Mucosa of descending colon (tissue), 3 donors: ENCODE measurements around the gene MYO3B. TPM values are rescaled to one million over a fixed set of nuclear protein-coding genes. Genes with fewer than 3 reads are reported as not detected.

Experiments used
- ATAC-seq: fragments of 200-7000 bp; cut with Tn5 transposase; one replicate; pipeline ENCODE4 v1.9.1; 2020; ENCODE audit warnings: mild to moderate bottlenecking, moderate library complexity
- DNase-seq, 3 donors: peaks; one replicate each; pipeline ENCODE4 v3.0.0-alpha.2; 2020
- H3K36me3 ChIP-seq: fragments of 200-600 bp; one replicate; pipeline ENCODE4 v1.8.0; 2021; ENCODE audit warnings: low read depth, mild to moderate bottlenecking
- H3K4me1 ChIP-seq: fragments of 200-600 bp; one replicate; pipeline ENCODE4 v1.8.0; 2021; ENCODE audit warnings: low read depth, mild to moderate bottlenecking
- H3K4me3 ChIP-seq: fragments of 200-600 bp; one replicate; pipeline ENCODE4 v1.8.0; 2021; ENCODE audit warnings: mild to moderate bottlenecking
- H3K9me3 ChIP-seq: fragments of 200-600 bp; one replicate; pipeline ENCODE4 v1.8.0; 2021; ENCODE audit warnings: mild to moderate bottlenecking
- CTCF ChIP-seq: fragments of 200-600 bp; IDR thresholded peaks from one replicate; pipeline ENCODE4 v1.8.0; 2022; ENCODE audit warnings: antibody characterized with exemption, mild to moderate bottlenecking
- intact Hi-C, 2 donors: fragments of 100-400 bp; cut with DNase I in 1 of 2; cut with micrococcal nuclease in 1 of 2; formaldehyde crosslinking; loops; one replicate each; pipeline versions ENCODE4 v1.11.0 to v1.11.1; 2022; cut with DNase I, micrococcal nuclease
- total RNA-seq, 3 donors: library from RNA; stranded (reverse); fragmentation: NEBNext Ultra II Directional in 2 of 3; extraction: Animal tissue kit (Norgen Biotek cat#: 25700) in 2 of 3; gene quantifications; one replicate each; pipeline versions ENCODE4 v1.2.1 to v1.2.4, GENCODE V29; 2021 to 2023
- donor health status: DM: no; HTN: no; CAD: no; lungs with moderate emphysema.
- donor health status: DM: no; HTN: no; CAD: no.
- donor health status: DM: no; HTN: yes; CAD: no.

MYO3B gene
- total RNA-seq, 3 donors from 2014 or later, result 0.06 to 0.39 (median 0.09) TPM

DNA sequence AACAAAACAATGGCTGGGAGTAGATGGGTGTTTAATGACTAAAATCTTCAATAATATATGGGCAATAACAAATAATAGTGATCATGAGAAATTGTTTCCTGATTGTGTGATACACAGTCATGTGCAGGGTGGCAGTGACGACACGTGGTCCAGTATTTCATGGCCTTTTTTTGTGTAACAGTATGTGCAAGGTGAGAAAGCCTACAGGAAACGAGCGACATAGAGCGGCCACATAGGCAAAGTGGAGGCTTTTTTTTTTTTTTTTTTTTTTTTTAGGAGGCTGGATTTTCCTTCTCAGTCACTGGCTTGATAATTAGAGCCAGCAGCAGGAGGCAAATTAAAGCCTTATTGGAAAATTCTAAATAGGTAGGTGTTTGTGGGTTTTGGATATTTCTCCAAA, 123.7 kb downstream of the MYO3B start:
- Histone ChIP-seq H3K9me3 (no peaks in the 10 kb centered on the region), H3K4me1 (peaks cover 8% of the 10 kb centered on the region), H3K4me3 (no peak overlapping the region), H3K36me3 (no peaks in the 10 kb centered on the region)
- intact Hi-C loops, result no loop called here
- ATAC-seq (no peak), DNase-seq (no peak)
- no peak for TF ChIP-seq CTCF

DNA sequence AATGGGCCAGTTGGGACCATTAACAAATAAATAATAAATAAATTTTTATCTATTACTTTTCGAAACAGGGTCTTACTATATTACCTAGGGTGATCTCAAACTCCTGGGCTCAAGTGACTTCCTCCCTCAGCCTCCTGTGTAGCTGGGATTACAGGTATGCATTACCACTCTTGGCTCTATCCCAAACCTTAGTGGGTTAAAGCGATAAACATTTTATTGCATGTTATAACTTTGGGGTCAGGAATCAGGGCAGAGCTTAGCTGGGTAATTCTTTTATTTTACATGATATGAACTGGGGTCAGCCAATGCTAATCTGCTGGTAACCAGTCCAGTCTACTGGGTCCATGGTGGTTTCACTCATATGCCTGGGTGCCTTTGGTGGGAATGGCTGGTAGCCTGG, 127.8 kb downstream of the MYO3B start:
- Histone ChIP-seq H3K36me3 (no peaks in the 10 kb centered on the region), H3K4me1 (peaks cover 16% of the 10 kb centered on the region), H3K9me3 (no peaks in the 10 kb centered on the region), H3K4me3 (no peak overlapping the region)
- intact Hi-C loops, result no loop called here
- ATAC-seq (peak; percentile 90), DNase-seq (peak in 2 of 3 donors; percentile 31 to 33)
- no peak for TF ChIP-seq CTCF

DNA sequence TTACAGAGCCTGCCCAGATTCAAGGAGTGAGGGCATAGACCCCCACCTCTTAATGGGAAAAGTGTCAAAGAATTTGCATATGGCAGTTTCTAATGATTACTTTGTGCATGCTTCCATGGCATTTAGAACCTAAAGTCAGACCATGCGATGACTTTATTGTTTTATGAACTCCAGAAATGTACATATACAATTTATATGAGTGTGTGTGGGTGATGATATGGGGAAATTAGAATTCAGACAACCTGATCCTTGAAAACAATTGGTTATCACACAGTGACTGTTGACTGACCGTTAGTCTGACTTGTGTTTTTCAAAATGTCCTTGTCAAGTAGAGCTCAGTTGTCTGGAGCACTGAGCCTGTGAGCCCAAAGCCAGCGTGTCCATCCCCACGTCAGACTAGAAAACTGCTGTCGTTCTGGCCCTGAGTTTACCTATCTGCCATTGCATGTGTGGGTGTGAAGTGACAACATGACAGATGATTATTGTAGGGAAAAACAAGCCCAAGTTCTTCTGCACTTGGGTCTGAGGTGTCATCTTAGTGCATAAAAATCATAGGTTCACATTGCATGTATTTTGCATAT, 128.4 kb downstream of the MYO3B start:
- H3K36me3 ChIP-seq, result no peaks in the 10 kb centered on the region
- TF ChIP-seq CTCF, result no peak
- H3K4me3 ChIP-seq, result no peak overlapping the region
- H3K9me3 ChIP-seq, result no peaks in the 10 kb centered on the region
- ATAC-seq (peak; percentile 71), DNase-seq (peak in 2 of 3 donors; percentile 10 to 24)
- intact Hi-C loops, result no loop called here
- peaks cover 16% of the 10 kb centered on the region for H3K4me1 ChIP-seq

- no peak overlapping the region for H3K4me3 ChIP-seq
- H3K9me3 ChIP-seq, result no peaks in the 10 kb centered on the region
- peak; percentile 64 for ATAC-seq
- no peak for TF ChIP-seq CTCF
- H3K4me1 ChIP-seq, result peaks cover 16% of the 10 kb centered on the region
- H3K36me3 ChIP-seq, result no peaks in the 10 kb centered on the region
- intact Hi-C loops, result no loop called here
- DNase-seq, result no peak
These were observed 129.1 kb downstream of the MYO3B start for GRCh38 chr2:170307052-170307451.

DNA sequence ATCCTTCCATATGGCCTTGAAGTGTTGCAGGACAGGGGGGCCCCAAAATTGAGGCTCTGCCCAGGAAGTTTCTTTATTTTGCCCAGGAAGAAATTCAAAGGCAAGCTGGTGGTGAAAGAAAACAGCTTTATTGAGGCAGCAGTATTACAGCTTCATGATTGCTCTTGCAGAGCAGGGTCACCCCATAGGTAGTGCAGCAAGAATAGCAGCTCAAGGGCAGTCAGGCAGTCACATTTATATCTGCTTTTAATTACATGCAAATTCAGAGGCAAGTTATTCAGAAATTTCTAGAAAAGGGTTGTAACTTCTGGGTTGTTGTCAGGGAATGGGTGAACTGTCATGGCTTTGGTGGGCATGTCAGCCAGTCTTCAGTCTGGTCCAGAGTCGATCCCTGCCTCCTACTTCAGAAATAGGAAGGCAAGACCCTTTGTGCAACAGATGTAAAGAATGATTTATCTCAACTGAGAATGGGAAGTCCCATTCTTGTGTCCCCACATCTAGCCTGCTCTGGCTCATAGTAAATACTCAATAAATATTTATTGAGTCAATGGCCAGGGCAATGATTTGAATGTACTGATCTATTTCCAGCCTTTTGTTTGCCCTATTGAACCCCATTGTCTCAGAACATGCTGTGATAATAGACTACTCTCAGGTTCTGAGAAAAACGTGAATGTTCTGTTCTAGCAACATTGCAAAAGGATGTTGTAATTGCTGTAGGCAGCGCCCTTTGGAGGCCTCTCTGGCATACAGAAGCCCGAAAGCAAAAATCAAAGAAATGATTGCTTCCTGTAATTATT, 129.8 kb downstream of the MYO3B start:
- peak; percentile 25 for ATAC-seq
- intact Hi-C loops, result no loop called here
- Histone ChIP-seq H3K36me3 (no peaks in the 10 kb centered on the region), H3K9me3 (no peaks in the 10 kb centered on the region), H3K4me1 (peaks cover 16% of the 10 kb centered on the region), H3K4me3 (no peak overlapping the region)
- no peak for TF ChIP-seq CTCF
- DNase-seq, result peak in 1 of 3 donors; percentile 1
